Measurements from ENCODE around the gene PSMB5.

GRCh38 chr14:23080474-23080873 lies 45.8 kb upstream of the PSMB5 start:
- TF ChIP-seq POLR2AphosphoS5 (IDR thresholded peaks at IDR 0.05; ENCODE audit: low read depth, low read length) (no peak), MXI1 (IDR thresholded peaks at IDR 0.05; ENCODE audit: borderline replicate concordance, low read depth, low read length) (no peak), CTCF (CRISPR knock-in tag; IDR thresholded peaks at IDR 0.05) (no peak), ZNF331 (CRISPR knock-in tag; IDR thresholded peaks at IDR 0.05) (no peak), DDIT3 (CRISPR knock-in tag; IDR thresholded peaks at IDR 0.05) (no peak), HOXA3 (CRISPR knock-in tag; IDR thresholded peaks at IDR 0.05) (no peak), SMAD1 (CRISPR knock-in tag; IDR thresholded peaks at IDR 0.05; ENCODE audit: borderline replicate concordance, low read depth) (no peak), SRSF9 (IDR thresholded peaks at IDR 0.05; ENCODE audit: borderline replicate concordance, insufficient read depth, low read depth, low read length, poor library complexity, severe bottlenecking) (no peak), TCF7 (IDR thresholded peaks at IDR 0.05; ENCODE audit: low read depth) (no peak), ZBTB38 (CRISPR knock-in tag; IDR thresholded peaks at IDR 0.05) (no peak), ZNF501 (CRISPR knock-in tag; IDR thresholded peaks at IDR 0.05) (no peak)
